Neural cell (in vitro differentiated cells): ENCODE measurements around the gene C18orf54. TPM values are rescaled to one million over a fixed set of nuclear protein-coding genes. Genes with fewer than 3 reads are reported as not detected.

ENCODE experiments used
- H2AFZ ChIP-seq: fragments of 200-600, 300-800 bp; sonication (generic), shearing (Covaris generic); 2 replicates; pipeline ENCODE4 v1.6.0; 2014; ENCODE audit warnings: low read depth, mild to moderate bottlenecking, antibody characterized with exemption, low read length, moderate library complexity
- H3F3A ChIP-seq: fragments of 200-600 bp; shearing (Covaris generic); 2 replicates; pipeline ENCODE4 v1.6.1; 2016; ENCODE audit warnings: mild to moderate bottlenecking, moderate library complexity, mixed read lengths, antibody characterized with exemption, low read length; ENCODE audit not compliant: insufficient read depth, poor library complexity, severe bottlenecking
- H3K27ac ChIP-seq: fragments of 200-600, 300-800 bp; sonication (generic), shearing (Covaris generic); 2 replicates; pipeline ENCODE4 v1.5.1; 2014; ENCODE audit warnings: mild to moderate bottlenecking, low read length, moderate library complexity
- H3K27me3 ChIP-seq: fragments of 300-800, 200-600 bp; sonication (generic), shearing (Covaris generic); 2 replicates; pipeline ENCODE4 v1.6.0; 2014; ENCODE audit warnings: mild to moderate bottlenecking, low read depth, low read length, moderate library complexity; ENCODE audit not compliant: insufficient read depth
- H3K36me3 ChIP-seq: fragments of 300-800, 200-600 bp; sonication (generic), shearing (Covaris generic); 2 replicates; pipeline ENCODE4 v1.5.1; 2014; ENCODE audit warnings: mild to moderate bottlenecking, antibody characterized with exemption, low read length, moderate library complexity; ENCODE audit not compliant: insufficient read depth
- H3K4me2 ChIP-seq: fragments of 300-800, 200-600 bp; sonication (generic), shearing (Covaris generic); 2 replicates; pipeline ENCODE4 v1.6.0; 2014; ENCODE audit warnings: mild to moderate bottlenecking, low read length
- H3K4me3 ChIP-seq: fragments of 300-800, 200-600 bp; sonication (generic), shearing (Covaris generic); 2 replicates; pipeline ENCODE4 v1.5.1; 2014; ENCODE audit warnings: mild to moderate bottlenecking, low read length, moderate library complexity
- H3K79me2 ChIP-seq: fragments of 200-600 bp; shearing (Covaris generic); replicated peaks from 2 replicates; pipeline ENCODE4 v1.6.0; 2014; ENCODE audit warnings: mild to moderate bottlenecking, low read length, moderate library complexity; ENCODE audit not compliant: insufficient read depth
- H3K9ac ChIP-seq: fragments of 300-800, 200-600 bp; sonication (generic), shearing (Covaris generic); 2 replicates; pipeline ENCODE4 v1.6.1; 2016; ENCODE audit warnings: mild to moderate bottlenecking, low read length, mixed read lengths
- H3K9me2 ChIP-seq: fragments of 200-600 bp; shearing (Covaris generic); 2 replicates; pipeline ENCODE4 v1.6.1; 2016; ENCODE audit warnings: mild to moderate bottlenecking, low read length, mixed read lengths; ENCODE audit not compliant: insufficient read depth
- H3K9me3 ChIP-seq: fragments of 200-600, 300-800 bp; sonication (generic), shearing (Covaris generic); 2 replicates; pipeline ENCODE4 v1.6.1; 2016; ENCODE audit warnings: mild to moderate bottlenecking, mixed run types, low read length, moderate library complexity, mixed read lengths
- H4K20me1 ChIP-seq: fragments of 200-600 bp; shearing (Covaris generic); 2 replicates; pipeline ENCODE4 v1.6.1; 2016; ENCODE audit warnings: mild to moderate bottlenecking, mixed run types; ENCODE audit not compliant: insufficient read depth
- CTCF ChIP-seq: fragments of 450-650 bp; IDR thresholded peaks from 2 replicates; pipeline ENCODE4 v1.5.1; 2014; ENCODE audit warnings: antibody characterized with exemption, mild to moderate bottlenecking, moderate library complexity; ENCODE audit not compliant: poor library complexity, severe bottlenecking
- EP300 ChIP-seq: fragments of 450-650 bp; conservative IDR thresholded peaks from 2 replicates; pipeline ENCODE4 v1.6.1; 2014; ENCODE audit warnings: antibody characterized with exemption, mild to moderate bottlenecking, moderate library complexity; ENCODE audit not compliant: poor library complexity, severe bottlenecking
- EZH2 ChIP-seq: fragments of 200-600, 300-800 bp; shearing (Covaris generic), sonication (generic); IDR thresholded peaks from 2 replicates; pipeline ENCODE4 v1.6.1; 2014; ENCODE audit warnings: antibody characterized with exemption, low read length, borderline replicate concordance, mild to moderate bottlenecking; ENCODE audit not compliant: insufficient read depth, poor library complexity, severe bottlenecking
- MXI1 ChIP-seq: fragments of 450-650 bp; conservative IDR thresholded peaks from 2 replicates; pipeline ENCODE4 v1.6.1; 2014; ENCODE audit warnings: antibody characterized with exemption, mild to moderate bottlenecking; ENCODE audit not compliant: poor library complexity, severe bottlenecking
- POLR2AphosphoS5 ChIP-seq: IDR thresholded peaks from 2 replicates; pipeline ENCODE4 v1.6.1; 2012
- RAD21 ChIP-seq: fragments of 450-650 bp; conservative IDR thresholded peaks from 2 replicates; pipeline ENCODE4 v1.6.1; 2014; ENCODE audit warnings: antibody characterized with exemption, mild to moderate bottlenecking, moderate library complexity
- REST ChIP-seq: IDR thresholded peaks from 2 replicates; pipeline ENCODE4 v1.6.1; 2012; ENCODE audit warnings: borderline replicate concordance
- SMC3 ChIP-seq: fragments of 450-650 bp; conservative IDR thresholded peaks from 2 replicates; pipeline ENCODE4 v1.6.1; 2014; ENCODE audit warnings: antibody characterized with exemption, mild to moderate bottlenecking, moderate library complexity; ENCODE audit not compliant: poor library complexity
- TAF1 ChIP-seq: IDR thresholded peaks from 2 replicates; pipeline ENCODE4 v1.6.1; 2012; ENCODE audit warnings: low read depth
- polyA plus RNA-seq: library from polyadenylated mRNA; depleted of rRNA; stranded (reverse); fragments of >200 nt; gene quantifications from 2 replicates; pipeline ENCODE4 v1.2.3, GENCODE V29; 2014

C18orf54 gene
- polyA plus RNA-seq, 1 donor from 2014 or later = 2.2 TPM

GRCh38 chr18:54360406-54360805 is 2.7 kb downstream of the C18orf54 start:
- no peak overlapping the region for H3K27ac ChIP-seq
- no peaks in the 10 kb centered on the region for H4K20me1 ChIP-seq
- peaks cover 10% of the 10 kb centered on the region for H3K79me2 ChIP-seq
- H3K9ac ChIP-seq = no peak overlapping the region
- H3K9me2 ChIP-seq = no peaks in the 10 kb centered on the region
- no peak overlapping the region for H3K4me3 ChIP-seq
- no peaks in the 10 kb centered on the region for H3K36me3 ChIP-seq
- TF ChIP-seq TAF1 (no peak), CTCF (no peak), MXI1 (no peak), RAD21 (no peak), POLR2AphosphoS5 (no peak), EZH2 (no peak), SMC3 (no peak), REST (no peak), EP300 (no peak)
- no peak overlapping the region for H2AFZ ChIP-seq
- no peak overlapping the region for H3K4me2 ChIP-seq
- no peaks in the 10 kb centered on the region for H3K27me3 ChIP-seq
- no peaks in the 10 kb centered on the region for H3K9me3 ChIP-seq
- H3F3A ChIP-seq = no peaks in the 10 kb centered on the region

GRCh38 chr18:54378057-54378456 is 20.4 kb downstream of the C18orf54 start:
- no peaks in the 10 kb centered on the region for H3K79me2 ChIP-seq
- H3K36me3 ChIP-seq = no peaks in the 10 kb centered on the region
- H3F3A ChIP-seq = no peaks in the 10 kb centered on the region
- H3K9me3 ChIP-seq = no peaks in the 10 kb centered on the region
- no peak overlapping the region for H2AFZ ChIP-seq
- no peak overlapping the region for H3K4me2 ChIP-seq
- TF ChIP-seq EZH2 (no peak), EP300 (no peak), CTCF (no peak), RAD21 (no peak), POLR2AphosphoS5 (no peak), SMC3 (no peak), TAF1 (no peak), MXI1 (no peak), REST (no peak)
- no peak overlapping the region for H3K27ac ChIP-seq
- H3K4me3 ChIP-seq = no peak overlapping the region
- no peaks in the 10 kb centered on the region for H3K9me2 ChIP-seq
- no peak overlapping the region for H3K9ac ChIP-seq
- no peaks in the 10 kb centered on the region for H3K27me3 ChIP-seq
- no peaks in the 10 kb centered on the region for H4K20me1 ChIP-seq
